DMS53 treated with DMSO at 0.1 percent for 48 hours (cell line): ENCODE results near the gene TESK2.
"Not testable (repeated sequence)": the region's sequence is repeated elsewhere in the genome, so short reads cannot be mapped to it uniquely, and the experiment has no call there.

Experiments
- DNase-seq: peaks from one replicate; lab custom pipeline; 2025; ENCODE audit not compliant: unreplicated experiment; lab: John Stamatoyannopoulos, UW

The TESK2 gene

DNA sequence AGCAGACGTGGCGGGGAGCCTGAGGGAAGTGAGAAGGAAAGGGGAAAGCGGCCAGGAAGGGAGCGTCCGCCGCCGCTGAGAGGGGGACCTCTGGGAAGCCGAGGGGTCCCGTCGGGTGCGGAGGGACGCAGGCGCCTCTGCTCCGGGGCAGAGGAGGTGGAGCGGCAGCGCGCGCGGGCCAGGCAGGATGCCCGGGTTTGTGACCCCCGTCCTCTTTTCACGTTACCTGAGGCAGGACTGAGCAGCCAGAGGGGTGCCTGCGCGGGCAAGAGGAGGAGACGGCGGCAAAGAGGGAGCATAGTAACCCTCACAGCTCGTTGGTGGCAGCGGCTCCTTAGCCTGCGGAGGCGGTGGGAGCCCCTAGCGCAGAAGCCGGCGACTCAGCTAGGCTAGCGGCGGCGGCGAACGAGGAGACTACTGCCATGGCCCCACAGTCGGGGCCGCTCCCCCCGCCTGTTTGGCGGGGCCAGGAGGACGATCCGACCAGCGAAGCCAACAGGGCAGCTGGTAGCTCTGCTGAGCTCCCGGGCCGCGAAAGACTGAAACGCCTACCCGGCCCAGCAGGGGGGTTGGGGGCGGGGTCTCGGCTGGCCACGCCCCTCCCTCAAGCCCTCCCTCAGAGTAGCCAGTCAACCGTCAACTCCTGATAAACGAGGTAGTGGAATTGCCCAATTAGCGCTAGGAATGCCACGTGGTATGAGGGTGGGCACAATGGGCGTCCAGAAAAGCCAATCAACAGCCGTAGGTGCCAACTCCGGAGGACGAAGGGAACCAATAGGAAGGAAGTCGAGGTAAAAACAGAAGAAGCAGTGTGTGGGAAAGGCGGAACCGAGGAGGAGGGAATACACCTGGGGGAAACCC, at the start of gene TESK2:
TESK2 (minus strand) TSS at position 538 of the 861 bp plus-strand sequence. CDS start 33,378 bp downstream, outside the sequence.
- peak; percentile 99 for DNase-seq

GRCh38 chr1:45536886-45537285, 45.9 kb upstream of the TESK2 start:
- DNase-seq, result no peak

GRCh38 chr1:45535988-45536766, 45.2 kb upstream of the TESK2 start:
- no peak for DNase-seq

DNA sequence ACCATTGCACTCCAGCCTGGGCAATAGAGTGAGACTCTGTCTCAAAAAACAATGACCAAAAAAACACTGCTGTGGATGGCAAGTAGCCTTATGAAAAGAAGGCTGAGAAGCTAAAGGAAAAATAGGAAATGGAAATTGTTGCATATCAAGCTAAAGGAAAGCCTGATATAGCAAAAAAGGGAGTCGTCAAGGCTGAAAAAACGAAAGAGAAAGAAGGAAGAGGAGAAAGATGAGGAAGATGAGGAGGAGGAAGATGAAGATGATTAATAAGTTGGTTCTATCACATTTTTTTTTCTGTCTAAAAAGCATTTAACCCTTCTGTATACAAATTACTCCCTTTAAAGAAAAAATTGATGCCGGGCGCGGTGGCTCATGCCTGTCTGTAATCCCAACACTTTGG, 40.9 kb upstream of the TESK2 start:
- no peak for DNase-seq

- DNase-seq, result no peak
These were observed 39.7 kb upstream of the TESK2 start for GRCh38 chr1:45530632-45531135.

DNA sequence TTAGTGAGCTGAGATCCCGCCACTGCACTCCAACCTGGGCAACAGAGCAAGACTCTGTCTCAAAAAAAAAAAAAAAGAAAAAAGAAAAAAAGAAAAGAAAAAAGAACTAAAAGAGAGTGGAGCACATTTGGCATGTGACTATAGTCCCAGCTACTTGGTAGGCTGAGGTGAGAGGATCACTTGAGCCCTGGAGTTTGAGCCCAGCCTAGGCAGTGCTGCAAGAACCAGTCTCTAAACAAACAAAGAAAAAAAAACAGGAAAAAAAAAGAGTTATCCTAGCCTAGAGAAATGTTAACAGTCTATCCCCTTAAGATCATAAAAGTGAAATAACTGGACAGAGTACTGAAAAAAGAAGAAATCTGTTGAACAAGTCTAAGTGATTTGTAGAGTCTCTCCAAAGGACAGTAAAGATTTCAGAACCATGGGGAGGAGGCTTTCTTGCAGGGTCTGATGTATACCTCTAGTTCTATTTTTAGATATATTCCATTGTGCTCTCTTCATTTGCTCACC, 35.2 kb upstream of the TESK2 start:
- peak; percentile 66 for DNase-seq

DNA sequence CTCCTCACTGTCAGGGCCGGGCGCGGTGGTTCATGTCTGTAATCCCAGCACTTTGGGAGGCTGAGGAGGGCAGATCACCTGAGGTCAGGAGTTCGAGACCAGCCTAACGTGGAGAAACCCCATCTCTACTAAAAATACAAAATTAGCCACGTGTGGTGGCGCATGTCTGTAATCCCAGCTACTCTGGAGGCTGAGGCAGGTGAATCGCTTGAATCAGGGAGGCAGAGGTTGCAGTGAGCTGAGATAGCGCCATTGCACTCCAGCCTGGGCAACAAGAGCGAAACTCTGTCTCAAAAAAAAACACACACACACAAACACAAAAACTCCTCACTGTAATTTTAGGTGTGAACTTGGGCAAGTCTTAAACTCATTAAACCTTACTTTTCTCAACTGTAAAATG, 33.0 kb upstream of the TESK2 start:
- not testable (repeated sequence) for DNase-seq

GRCh38 chr1:45523516-45523915, 32.6 kb upstream of the TESK2 start:
- DNase-seq, result not testable (repeated sequence)

- no peak for DNase-seq
These were observed 31.6 kb upstream of the TESK2 start for GRCh38 chr1:45522324-45523104.

- peak; percentile 90 for DNase-seq
These were observed 30.7 kb upstream of the TESK2 start, which contains the start of gene PRDX1 for GRCh38 chr1:45521413-45522323. Gene PRDX1, minus strand, starts transcription at chr1:45521884. Its CDS starts 2,841 bp downstream, at chr1:45519043.

- DNase-seq, result not testable (repeated sequence)
These were observed 28.8 kb upstream of the TESK2 start for GRCh38 chr1:45519774-45520173.

GRCh38 chr1:45518910-45519309, 27.9 kb upstream of the TESK2 start:
- no peak for DNase-seq

GRCh38 chr1:45518366-45518765, 27.4 kb upstream of the TESK2 start:
- DNase-seq, result not testable (repeated sequence)

GRCh38 chr1:45516465-45516864, 25.5 kb upstream of the TESK2 start:
- DNase-seq, result no peak

GRCh38 chr1:45516036-45516435, 25.1 kb upstream of the TESK2 start:
- DNase-seq, result no peak

GRCh38 chr1:45513532-45514260, 22.7 kb upstream of the TESK2 start:
- DNase-seq, result not testable (repeated sequence)

DNA sequence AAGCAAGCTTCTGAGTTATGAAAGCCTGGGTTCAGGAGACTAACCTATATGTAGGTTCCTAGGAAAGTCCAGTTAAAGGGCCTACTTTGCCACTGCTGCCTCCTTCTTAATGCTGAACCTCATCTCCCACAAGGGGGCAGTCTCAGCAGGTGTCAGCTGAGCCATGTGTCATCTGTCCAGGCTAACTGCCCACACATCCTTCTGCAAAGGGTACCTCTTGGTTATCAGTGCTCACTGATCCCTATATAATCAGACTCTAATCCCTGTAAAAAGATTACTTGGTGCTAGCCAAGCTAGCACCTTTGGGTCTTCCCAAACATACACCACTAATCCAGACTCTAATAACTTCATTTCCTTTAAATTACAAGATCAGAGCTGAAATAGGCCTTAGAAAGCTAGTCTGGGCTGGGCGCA, 21.7 kb upstream of the TESK2 start:
- DNase-seq, result peak; percentile 75

DNA sequence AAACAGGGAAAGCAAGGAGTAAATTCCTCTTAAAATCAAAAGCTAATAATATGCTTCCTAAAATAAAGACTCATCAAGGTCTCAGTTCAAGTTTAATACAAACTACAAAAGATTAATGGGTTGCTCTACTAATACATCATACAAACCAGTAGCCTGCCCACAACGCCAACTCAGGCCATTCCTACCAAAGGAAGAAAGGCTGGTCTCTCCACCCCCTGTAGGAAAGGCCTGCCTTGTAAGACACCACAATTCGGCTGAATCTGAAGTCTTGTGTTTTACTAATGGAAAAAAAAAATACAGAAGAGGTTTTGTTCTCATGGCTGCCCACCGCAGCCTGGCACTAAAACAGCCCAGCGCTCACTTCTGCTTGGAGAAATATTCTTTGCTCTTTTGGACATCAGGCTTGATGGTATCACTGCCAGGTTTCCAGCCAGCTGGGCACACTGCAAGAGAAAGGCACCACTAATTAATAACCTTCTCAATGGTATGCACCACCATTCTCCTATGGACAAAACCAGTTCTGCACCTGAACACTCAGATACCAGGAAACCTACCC, 20.1 kb upstream of the TESK2 start:
- DNase-seq, result no peak
